GM18505 (cell line): ENCODE measurements around the gene SOWAHD.

Experiments used
- ATAC-seq: cut with Tn5 transposase; IDR thresholded peaks from one replicate; pipeline ENCODE4 v1.9.1; 2021; ENCODE audit not compliant: unreplicated experiment
- POLR2A ChIP-seq: IDR thresholded peaks from 4 replicates; pipeline ENCODE4 v1.6.1; 2011; ENCODE audit warnings: borderline replicate concordance; ENCODE audit not compliant: insufficient read depth, insufficient read length; ENCODE audit errors: extremely low read depth

Gene SOWAHD, protein sequence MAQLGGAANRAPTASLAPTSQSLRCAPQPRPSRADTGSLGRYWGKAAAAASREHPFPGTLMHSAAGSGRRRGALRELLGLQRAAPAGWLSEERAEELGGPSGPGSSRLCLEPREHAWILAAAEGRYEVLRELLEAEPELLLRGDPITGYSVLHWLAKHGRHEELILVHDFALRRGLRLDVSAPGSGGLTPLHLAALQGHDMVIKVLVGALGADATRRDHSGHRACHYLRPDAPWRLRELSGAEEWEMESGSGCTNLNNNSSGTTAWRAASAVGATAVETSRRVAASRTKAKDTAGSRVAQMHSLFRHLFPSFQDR

DNA sequence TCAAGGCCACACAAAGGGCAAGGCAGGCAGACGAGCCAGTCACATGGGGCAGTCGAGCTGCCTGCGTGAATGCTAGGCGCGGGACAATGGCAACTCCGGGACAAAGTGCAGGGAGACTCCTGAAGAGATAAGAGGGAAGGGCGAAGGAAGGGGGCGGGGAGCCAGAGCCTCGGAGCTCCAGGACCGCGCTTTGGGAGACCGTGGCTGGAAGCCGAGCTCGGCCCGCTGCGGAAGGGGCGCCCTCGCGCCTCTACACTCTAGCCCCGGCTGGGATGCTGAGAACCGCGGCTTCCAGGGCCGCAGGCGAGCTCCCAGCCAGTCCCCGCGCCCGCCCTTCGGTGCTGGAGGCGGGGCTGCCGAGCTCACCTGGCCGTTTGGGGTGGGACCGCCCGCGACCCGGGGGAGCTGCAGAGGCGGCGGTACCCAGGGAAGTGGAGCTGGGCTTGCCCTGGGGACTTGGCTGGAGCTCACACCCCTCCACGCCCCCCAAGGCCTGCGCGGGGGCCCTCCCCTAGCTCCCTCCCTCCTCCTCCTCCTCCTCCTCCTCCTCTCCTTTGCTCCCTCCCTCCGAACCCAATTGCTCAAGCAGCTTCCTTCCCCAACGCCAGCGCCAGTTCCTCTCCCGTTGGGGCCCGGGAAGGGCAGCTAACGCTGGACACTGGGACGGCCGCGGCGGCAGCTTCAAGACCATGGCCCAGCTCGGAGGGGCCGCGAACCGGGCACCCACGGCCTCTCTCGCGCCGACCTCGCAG lies at the start of gene SOWAHD:
Gene SOWAHD, plus strand, starts transcription at position 610 of the 752 bp plus-strand sequence. Its CDS starts 80 bp downstream, at position 690.
- no peak for ATAC-seq
- TF ChIP-seq POLR2A, result no peak

DNA sequence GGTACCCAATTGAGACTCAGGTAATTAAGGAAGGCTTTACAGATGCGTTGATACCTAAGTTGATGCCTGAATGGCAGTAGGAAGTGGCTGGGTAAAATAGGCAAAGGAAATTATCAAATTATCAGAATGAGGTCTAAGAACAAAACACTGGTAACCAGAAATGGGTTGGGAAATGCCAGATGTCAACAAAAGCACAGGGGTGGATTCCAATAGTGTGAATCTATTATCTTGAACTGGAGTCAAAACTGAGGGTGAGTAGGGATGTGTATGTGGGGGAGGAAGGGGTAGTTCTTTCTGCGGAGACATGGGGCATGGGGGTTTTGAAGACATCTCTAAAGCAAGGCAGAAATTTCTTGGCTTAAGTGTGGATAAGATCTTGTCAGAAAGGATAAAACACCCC lies 49.5 kb upstream of the SOWAHD start:
- TF ChIP-seq POLR2A, result no peak
- no peak for ATAC-seq

DNA sequence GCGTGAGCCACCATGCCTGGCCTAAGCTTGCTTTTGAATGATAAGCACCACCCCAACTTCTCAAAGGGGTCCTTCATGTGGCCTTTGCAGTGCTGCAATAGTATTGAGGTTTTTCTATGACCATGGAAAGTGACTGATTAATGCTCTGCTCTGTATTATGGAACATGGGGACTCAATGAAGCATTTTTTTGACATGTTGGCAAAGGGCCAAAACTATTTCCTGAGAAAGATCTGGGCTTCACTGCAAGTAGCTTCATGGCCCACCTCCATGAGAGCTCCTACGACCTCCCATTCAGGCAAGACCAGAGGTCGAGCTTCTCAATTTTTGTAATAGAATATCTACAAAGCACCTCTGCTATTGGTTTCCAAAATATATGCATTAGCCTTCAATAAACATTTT lies 48.8 kb upstream of the SOWAHD start:
- no peak for TF ChIP-seq POLR2A
- no peak for ATAC-seq

DNA sequence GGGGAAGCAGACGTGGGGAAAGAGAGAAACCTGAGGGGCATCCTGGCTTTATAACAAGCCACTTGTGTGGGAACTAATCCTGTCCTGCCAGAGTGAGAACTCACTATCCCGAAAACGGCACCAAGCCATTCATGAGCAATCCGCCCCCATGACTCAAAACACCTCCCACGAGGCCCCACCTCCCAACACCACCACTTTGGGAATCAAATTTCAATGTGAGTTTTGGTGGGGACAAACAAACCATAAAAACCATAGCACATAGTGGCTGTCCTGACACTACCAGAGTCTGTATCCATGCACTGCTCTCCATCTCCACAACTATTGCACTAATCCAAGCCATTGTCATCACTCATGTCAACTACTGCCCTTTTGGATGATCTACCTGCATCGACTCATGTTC lies 36.9 kb upstream of the SOWAHD start:
- no peak for ATAC-seq
- TF ChIP-seq POLR2A, result no peak

DNA sequence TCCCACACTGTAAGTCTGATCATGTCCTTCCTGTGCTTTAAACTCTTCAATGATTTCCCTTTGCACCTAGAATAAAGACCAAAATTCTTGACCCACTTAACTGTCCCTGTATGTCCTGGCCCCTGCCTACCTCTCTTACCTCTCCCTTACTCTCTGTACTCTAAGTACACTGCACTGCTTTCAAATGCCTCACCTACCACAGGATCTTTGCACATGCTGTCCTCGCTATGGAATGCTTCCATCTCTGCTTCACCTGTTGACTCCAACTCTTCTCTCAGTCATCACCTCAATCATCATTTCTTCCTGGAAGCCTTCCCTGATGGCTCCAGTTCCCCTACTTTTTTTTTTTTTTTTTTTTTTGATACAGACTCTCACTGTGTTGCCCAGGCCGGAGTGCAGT lies 36.5 kb upstream of the SOWAHD start:
- ATAC-seq, result no peak
- TF ChIP-seq POLR2A, result no peak

DNA sequence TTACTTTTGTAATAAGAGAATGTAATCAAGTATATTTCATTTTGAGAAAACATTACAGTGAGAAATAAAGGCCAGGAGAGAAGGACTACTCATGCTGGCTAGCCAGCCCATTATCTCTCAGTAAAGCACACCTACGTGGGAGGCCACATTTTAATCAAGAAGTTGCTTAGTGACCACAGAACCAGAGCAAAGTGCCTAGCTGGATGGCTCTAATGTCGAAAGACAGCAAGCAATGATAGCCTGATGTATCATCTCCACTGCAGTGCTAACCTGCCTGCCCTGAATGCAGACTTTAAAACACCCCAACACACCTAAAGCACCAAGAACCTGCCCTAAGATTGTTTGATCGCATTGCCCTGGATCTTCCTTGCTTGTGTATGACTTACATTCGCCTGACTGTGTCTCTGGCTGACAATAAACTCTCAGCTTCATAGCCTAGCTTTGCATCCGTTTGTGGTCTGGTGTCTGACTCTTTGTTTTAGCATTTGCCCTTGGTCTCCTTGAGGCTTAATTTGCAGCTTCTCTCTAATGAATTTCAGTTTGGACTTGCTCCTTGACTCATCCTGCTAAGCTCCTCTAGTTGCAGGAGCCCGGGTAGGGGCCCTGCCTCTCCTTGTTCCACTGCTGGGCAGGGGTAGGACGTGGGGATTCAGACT lies 31.4 kb upstream of the SOWAHD start:
- ATAC-seq, result no peak
- TF ChIP-seq POLR2A, result no peak

- ATAC-seq, result no peak
- no peak for TF ChIP-seq POLR2A
Observed at GRCh38 chrX:119728487-119728886, 29.9 kb upstream of the SOWAHD start.

DNA sequence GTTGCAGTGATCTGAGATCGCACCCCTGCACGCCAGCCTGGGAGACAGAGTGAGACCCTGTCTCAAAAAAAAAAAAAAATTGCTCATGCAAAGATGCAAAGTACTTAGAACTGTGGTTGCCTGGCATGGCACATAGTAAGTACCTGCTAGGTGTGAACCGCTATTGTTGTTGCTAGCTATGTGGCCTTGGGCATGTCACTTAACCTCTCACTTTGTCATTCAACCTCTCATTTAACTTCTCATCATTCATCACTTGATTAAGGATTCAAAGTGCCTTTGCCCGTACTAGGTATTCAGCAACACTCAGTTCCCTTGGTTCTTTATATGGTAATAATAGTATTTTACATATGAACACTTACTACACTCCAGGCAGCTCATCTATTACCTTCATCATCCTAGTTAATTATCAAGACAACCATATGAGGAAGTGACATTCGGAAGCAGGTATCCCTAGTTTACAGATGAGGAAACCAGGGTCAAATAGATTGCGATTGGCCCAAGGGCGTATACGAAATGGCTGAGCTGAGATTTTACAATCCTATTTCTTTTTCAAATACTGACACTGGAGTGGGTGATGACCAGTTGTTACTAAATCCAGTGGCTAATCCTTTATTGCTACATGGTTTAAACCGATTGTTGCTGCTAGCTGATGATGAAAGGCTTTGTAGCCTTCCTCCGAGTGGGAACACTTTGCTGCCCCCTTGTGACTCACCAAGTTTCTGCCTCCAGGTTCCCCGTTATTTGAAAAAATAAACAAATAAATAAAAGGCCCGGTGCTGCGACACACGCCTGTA lies 28.8 kb upstream of the SOWAHD start:
- TF ChIP-seq POLR2A, result no peak
- no peak for ATAC-seq

- TF ChIP-seq POLR2A, result no peak
- ATAC-seq, result no peak
Observed at GRCh38 chrX:119734897-119735339, 23.5 kb upstream of the SOWAHD start.

- ATAC-seq, result no peak
- no peak for TF ChIP-seq POLR2A
Observed at GRCh38 chrX:119735467-119735866, 22.9 kb upstream of the SOWAHD start.

DNA sequence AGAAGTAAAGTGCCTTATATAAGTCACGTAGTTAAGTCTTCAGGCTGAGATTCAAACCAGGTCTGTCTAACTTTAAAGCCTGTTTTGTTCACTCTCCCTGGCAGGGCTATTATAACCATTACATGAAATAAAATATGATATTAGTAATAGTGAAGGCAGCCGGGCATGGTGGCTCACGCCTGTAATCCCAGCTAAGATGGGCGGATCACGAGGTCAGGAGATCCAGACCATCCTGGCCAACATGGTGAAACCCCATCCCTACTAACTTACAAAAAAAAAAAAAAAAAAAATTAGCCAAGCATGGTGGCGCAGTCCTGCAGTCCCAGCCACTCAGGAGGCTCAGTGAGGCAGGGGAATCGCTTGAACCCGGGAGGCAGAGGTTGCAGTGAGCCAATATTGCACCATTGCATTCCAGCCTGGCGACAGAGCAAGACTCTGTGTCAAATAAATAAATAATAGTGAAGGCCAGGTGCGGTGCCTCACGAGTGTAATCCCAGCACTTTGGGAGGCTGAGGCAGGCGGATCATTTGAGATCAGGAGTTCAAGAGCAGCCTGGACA lies 22.1 kb upstream of the SOWAHD start:
- ATAC-seq, result no peak
- TF ChIP-seq POLR2A, result no peak

DNA sequence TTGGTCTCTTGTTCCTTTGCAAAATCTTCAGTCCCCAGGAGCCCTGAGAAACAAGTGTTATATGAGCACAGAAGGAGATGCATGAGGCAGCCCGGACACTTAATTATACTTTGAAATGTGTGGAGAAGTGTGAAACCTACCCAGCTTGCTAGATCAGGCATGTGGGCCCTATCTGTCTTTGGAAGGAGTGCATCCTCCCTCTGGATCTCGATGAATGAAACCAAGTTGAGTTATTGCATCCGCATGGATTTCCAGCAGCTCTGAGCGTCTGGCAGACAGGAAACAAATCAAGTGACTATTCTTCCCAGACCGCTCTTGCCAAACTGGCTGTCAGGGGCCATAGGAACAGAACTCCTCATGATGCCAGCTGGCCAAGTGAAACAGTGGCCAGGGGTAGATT lies 19.6 kb upstream of the SOWAHD start:
- TF ChIP-seq POLR2A, result no peak
- ATAC-seq, result no peak
